ENCODE results near the gene TIMM17B. TPM values are rescaled to one million over a fixed set of nuclear protein-coding genes. Genes with fewer than 3 reads are reported as not detected.

The TIMM17B gene
- total RNA-seq, 1 experiment from 2014 or later, result 89.7 TPM

DNA sequence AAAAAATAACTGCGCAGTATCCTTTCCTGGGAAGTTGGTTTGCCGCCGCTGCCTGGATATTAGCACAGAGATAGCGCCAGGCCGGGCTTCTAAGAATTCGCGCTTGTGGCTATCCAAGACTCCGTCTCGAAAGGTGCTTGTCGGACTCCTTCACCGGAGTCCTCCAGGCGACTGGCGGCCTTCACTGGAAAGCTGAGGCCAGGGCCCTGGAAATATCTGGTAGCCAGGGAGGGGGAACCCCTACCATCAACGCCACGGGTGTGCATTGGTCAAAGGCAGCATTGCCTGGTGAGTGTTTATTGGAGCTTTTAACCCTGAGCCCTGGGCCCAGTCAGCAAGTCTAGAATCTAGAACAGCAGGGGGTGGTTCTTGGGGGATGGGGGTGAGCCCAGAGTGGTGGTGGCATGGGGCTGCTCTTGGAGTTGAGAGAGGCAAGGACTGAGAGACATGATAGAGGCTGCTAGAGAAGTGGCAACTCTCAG is 21.8 kb upstream of the TIMM17B start:
- Mint-ChIP-seq H3K27ac (peak overlapping the region; percentile 93 to 97 (median 97)), H3K4me3 (peak overlapping the region; percentile 95 to 99), H3K36me3 (ENCODE audit: insufficient read depth in 1 of 3, low read depth in 3 of 3) (peaks cover 54 to 67% (median 57%) of the 10 kb centered on the region in 3 experiments), H3K9me3 (peaks cover 68 to 79% of the 10 kb centered on the region in 2 experiments), H3K4me1 (peaks cover 24 to 42% of the 10 kb centered on the region in 2 experiments), H3K27me3 (ENCODE audit: low read depth) (peaks cover 4% of the 10 kb centered on the region)
- Histone ChIP-seq H3K9ac (ENCODE audit: extremely low read depth, insufficient read length, low read length) (peak overlapping the region; percentile 88), H2AFZ (ENCODE audit: low read length) (no peak overlapping the region), H2AK5ac (ENCODE audit: insufficient read length, low read length) (no peak overlapping the region), H3K9me3 (ENCODE audit: control insufficient read depth, low read depth, low read length) (no peaks in the 10 kb centered on the region), H2BK120ac (ENCODE audit: low read depth, low read length, poor library complexity, severe bottlenecking) (no peak overlapping the region), H3K27ac (ENCODE audit: insufficient read length, low read depth, low read length) (peak overlapping the region; percentile 29), H3K4me1 (ENCODE audit: insufficient read depth, low read length) (peaks cover 11% of the 10 kb centered on the region; the same call in 1 of the 2 replicates), H3K23ac (ENCODE audit: insufficient read length, low read depth, low read length) (no peak overlapping the region), H3K79me1 (ENCODE audit: insufficient read depth, low read depth, low read length, poor library complexity, severe bottlenecking) (peaks cover 4% of the 10 kb centered on the region), H4K8ac (replicated peaks; ENCODE audit: insufficient read length, low read depth, low read length) (no peak overlapping the region), H3K4ac (ENCODE audit: low read depth, low read length) (no peak overlapping the region; the same call in 1 of the 2 replicates), H2BK12ac (ENCODE audit: insufficient read length, low read depth, low read length) (peak overlapping the region; percentile 13), H3K56ac (ENCODE audit: insufficient read length, low read depth, low read length) (no peak overlapping the region), H3K27me3 (ENCODE audit: insufficient read depth, low read length) (no peaks in the 10 kb centered on the region), H4K20me1 (ENCODE audit: control insufficient read depth, insufficient read depth, insufficient read length) (peaks cover 2% of the 10 kb centered on the region), H4K91ac (ENCODE audit: insufficient read length, low read depth, low read length) (peak overlapping the region; percentile 86), H4K5ac (ENCODE audit: insufficient read length, low read depth, low read length) (peak overlapping the region; percentile 76), H3T11ph (ENCODE audit: low read length) (no peak overlapping the region), H3K14ac (ENCODE audit: insufficient read depth, low read length) (peak overlapping the region; percentile 58; the same call in 1 of the 2 replicates), H2BK5ac (ENCODE audit: insufficient read length, low read length) (peak overlapping the region; percentile 47), H3K4me2 (ENCODE audit: insufficient read depth, insufficient read length, low read length) (peak overlapping the region; percentile 63), H3K23me2 (ENCODE audit: insufficient read length, low read depth, low read length, poor library complexity, severe bottlenecking) (no peaks in the 10 kb centered on the region), H3K79me2 (ENCODE audit: insufficient read depth, low read length) (peaks cover 30% of the 10 kb centered on the region), H2BK20ac (ENCODE audit: low read depth, low read length, poor library complexity, severe bottlenecking) (no peak overlapping the region), H2BK15ac (ENCODE audit: low read depth, low read length) (no peak overlapping the region), H3K18ac (ENCODE audit: insufficient read length, low read depth, low read length) (peak overlapping the region; percentile 76)
- no peak for DNase-seq
- no CpG with 5 or more reads among the region's 15 CpGs for WGBS (ENCODE audit: extremely low coverage, insufficient read length, low lambda C conversion rate)
- TF ChIP-seq CTCF (conservative IDR thresholded peaks at IDR 0.05), result no peak
